GM23248 (cell line): ENCODE data around the gene CNKSR3.

Experiments used
- EZH2 ChIP-seq: fragments of 200-600 bp; sonication (generic); IDR thresholded peaks from 2 replicates; pipeline ENCODE4 v1.6.1; 2018; ENCODE audit warnings: antibody characterized with exemption, mild to moderate bottlenecking; ENCODE audit not compliant: insufficient read depth, poor library complexity, severe bottlenecking
- EZH2phosphoT487 ChIP-seq: fragments of 200-600 bp; sonication (generic); IDR thresholded peaks from 2 replicates; pipeline ENCODE4 v1.6.1; 2018; ENCODE audit warnings: antibody characterized with exemption, moderate library complexity, mild to moderate bottlenecking, low read depth; ENCODE audit not compliant: insufficient read depth

GRCh38 chr6:154521412-154521811 lies 10.9 kb upstream of the CNKSR3 start:
- TF ChIP-seq EZH2 (no peak), EZH2phosphoT487 (no peak)
